NCI-H460 (cell line): Measurements from ENCODE around the gene OTULINL. TPM values are rescaled to one million over a fixed set of nuclear protein-coding genes. Genes with fewer than 3 reads are reported as not detected.
A peak's percentile ranks its signal among the peaks of the same experiment; 100 is the strongest.

Experiments used
- DNase-seq: peaks from one replicate; pipeline ENCODE4 v3.0.0-alpha.2; 2016; ENCODE audit warnings: low read depth; ENCODE audit errors: extremely low read depth
- total RNA-seq: library from RNA; depleted of rRNA; stranded (reverse); fragments of >200 nt; shearing (Covaris generic); gene quantifications from 2 replicates; pipeline ENCODE4 v1.2.3, GENCODE V29; 2014

The OTULINL gene
- total RNA-seq, 1 experiment from 2014 or later: 0.35 TPM

- peak; percentile 50 for DNase-seq
These were observed 6.6 kb upstream of the OTULINL start for GRCh38 chr5:14574891-14575508.

- no peak for DNase-seq
These were observed 5.4 kb upstream of the OTULINL start for GRCh38 chr5:14576206-14576605.

- DNase-seq: no peak
These were observed 4.4 kb upstream of the OTULINL start for GRCh38 chr5:14577079-14577725.

- DNase-seq: no peak
These were observed 3.6 kb upstream of the OTULINL start for GRCh38 chr5:14577971-14578370.

GRCh38 chr5:14579246-14579645 is 2.3 kb upstream of the OTULINL start:
- no peak for DNase-seq

GRCh38 chr5:14579731-14580397 is 1.7 kb upstream of the OTULINL start:
- DNase-seq: no peak

GRCh38 chr5:14580398-14581034 is 1.1 kb upstream of the OTULINL start:
- no peak for DNase-seq

GRCh38 chr5:14581891-14582796 is 552 bp downstream of the OTULINL start:
- no peak for DNase-seq

GRCh38 chr5:14582797-14583137 is 1.2 kb downstream of the OTULINL start:
- no peak for DNase-seq

- DNase-seq: no peak
These were observed 3.3 kb downstream of the OTULINL start for GRCh38 chr5:14584848-14585247.

- DNase-seq: no peak
These were observed 5.6 kb downstream of the OTULINL start for GRCh38 chr5:14587150-14587549.

GRCh38 chr5:14588145-14588544 is 6.6 kb downstream of the OTULINL start:
- no peak for DNase-seq

GRCh38 chr5:14588758-14589543 is 7.4 kb downstream of the OTULINL start:
- DNase-seq: no peak

- DNase-seq: no peak
These were observed 9.4 kb downstream of the OTULINL start for GRCh38 chr5:14590949-14591348.

- DNase-seq: no peak
These were observed 10.0 kb downstream of the OTULINL start for GRCh38 chr5:14591548-14591947.

- DNase-seq: no peak
These were observed 11.9 kb downstream of the OTULINL start for GRCh38 chr5:14593326-14594021.

- no peak for DNase-seq
These were observed 12.9 kb downstream of the OTULINL start for GRCh38 chr5:14594378-14595074.

GRCh38 chr5:14595189-14595588 is 13.6 kb downstream of the OTULINL start:
- DNase-seq: no peak

GRCh38 chr5:14595891-14596290 is 14.3 kb downstream of the OTULINL start:
- no peak for DNase-seq
